T-helper 2 cell (primary cell): ENCODE results near the gene AK5.

Experiments
- DNase-seq, 5 experiments: peaks; one replicate each; pipeline versions ENCODE4 v3.0.0 to v3.0.0-alpha.2; 2012 to 2022

Gene AK5

GRCh38 chr1:77447669-77448068 lies 165.8 kb downstream of the AK5 start:
- DNase-seq = no peak

GRCh38 chr1:77459881-77460280 lies 178.1 kb downstream of the AK5 start:
- DNase-seq = no peak

GRCh38 chr1:77461691-77462090 lies 179.9 kb downstream of the AK5 start:
- DNase-seq = no peak

DNA sequence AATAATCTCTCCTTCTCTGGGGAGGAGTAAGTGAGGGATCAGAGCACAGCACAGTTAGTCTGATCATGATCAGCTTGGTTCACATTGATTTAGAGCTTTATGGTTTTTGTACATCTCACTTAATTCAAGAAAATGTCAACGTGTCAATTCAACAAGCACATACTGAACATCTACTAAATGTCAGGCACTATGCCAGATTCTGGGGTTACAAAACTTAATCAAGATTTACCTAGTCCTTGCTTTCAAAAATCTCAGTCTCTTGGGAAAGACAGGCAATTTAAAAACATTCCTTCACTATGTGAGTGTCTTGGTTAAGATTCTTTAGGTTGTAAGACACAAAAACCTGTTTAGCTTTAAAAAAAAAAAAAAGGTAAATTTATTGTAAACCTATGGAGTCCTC lies 181.4 kb downstream of the AK5 start:
- no peak for DNase-seq

DNA sequence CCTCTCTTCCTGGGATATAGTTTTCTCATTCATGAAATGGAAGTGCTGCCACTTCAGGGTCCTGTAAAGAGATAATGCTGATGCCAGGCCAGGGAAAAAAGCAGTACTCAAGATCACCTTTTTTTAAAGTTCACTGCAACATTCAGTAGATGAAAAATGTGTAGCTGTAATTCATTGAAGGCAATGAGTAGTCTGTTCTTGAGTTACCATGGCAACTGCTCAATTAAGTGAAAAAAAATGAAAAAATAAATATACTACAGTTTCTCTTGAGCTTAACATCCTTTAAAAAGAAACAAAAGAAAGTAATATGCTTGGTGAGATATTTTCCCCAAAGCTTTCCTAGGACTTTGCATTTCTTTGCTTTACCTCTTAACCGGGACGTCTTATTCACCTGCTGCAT lies 183.3 kb downstream of the AK5 start:
- DNase-seq = no peak

GRCh38 chr1:77465922-77466321 lies 184.1 kb downstream of the AK5 start:
- no peak for DNase-seq

DNA sequence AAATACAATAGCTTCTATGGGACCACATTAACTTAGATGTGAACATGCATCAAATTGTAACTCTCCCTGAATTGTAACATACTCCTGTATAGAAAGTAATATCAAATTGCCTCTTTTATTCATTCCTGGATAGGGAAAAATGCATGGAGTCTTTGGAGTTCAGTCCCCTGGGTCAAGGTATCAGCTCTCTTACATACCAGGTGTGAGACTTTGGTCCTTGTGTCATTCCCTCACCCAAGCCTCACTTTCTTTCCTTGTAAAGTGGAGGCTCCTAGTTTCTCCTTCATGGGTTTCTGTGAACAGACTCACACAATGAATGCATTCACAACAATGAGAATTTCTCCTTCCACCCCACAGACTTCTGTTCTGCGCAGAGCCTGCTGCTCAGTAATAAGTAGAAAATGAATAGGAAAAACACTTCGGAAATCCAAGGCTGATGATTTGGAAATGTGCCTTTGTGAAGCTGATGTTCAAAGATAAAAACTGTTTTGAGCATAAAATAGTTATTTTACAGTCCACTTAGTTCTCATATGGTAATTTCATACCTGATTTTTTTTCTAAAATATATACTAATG lies 185.3 kb downstream of the AK5 start:
- no peak for DNase-seq

GRCh38 chr1:77467741-77468140 lies 185.9 kb downstream of the AK5 start:
- no peak for DNase-seq

- DNase-seq = no peak
Measured at GRCh38 chr1:77468257-77468948, 186.6 kb downstream of the AK5 start.

- DNase-seq = no peak
Measured at GRCh38 chr1:77468949-77469710, 187.3 kb downstream of the AK5 start.

- no peak for DNase-seq
Measured at GRCh38 chr1:77471691-77472090, 189.9 kb downstream of the AK5 start.

DNA sequence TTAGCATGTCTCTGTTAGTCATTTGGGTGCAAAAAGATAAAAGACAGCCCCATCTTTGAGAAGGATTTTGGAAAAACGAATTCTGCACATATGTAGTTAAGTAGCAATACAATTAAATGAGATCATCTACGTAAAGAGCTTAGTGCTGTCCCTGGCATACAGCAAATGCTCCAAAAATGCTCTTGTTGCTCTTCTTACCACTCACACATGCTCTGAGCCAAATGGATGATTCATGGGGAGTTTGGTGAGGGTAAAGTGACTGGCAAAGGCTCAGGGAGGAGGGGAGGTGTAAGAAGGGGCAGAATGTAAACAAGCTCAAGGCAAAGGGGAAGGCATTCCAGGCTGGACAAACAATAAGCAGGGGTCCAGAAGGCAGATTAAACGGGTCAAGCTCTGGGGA lies 191.9 kb downstream of the AK5 start:
- no peak for DNase-seq

DNA sequence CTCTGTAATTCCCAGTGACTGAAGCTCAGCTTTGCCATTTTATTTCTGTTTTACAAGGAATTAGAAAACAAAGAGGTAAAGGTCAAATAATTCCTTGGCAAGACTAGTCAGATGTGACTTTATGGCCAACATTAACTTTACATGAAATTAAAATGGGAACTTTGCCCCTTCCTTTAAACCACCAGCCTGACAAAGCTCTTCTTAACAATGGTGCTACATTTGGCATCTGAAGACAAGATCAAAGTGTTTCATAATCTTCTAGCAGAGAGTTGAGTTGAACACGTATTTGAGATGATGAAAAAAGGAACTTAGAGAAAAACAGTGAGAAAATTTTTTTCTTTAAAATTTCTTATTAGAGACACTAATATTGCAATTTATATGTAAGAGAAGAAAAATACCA lies 193.8 kb downstream of the AK5 start:
- no peak for DNase-seq

DNA sequence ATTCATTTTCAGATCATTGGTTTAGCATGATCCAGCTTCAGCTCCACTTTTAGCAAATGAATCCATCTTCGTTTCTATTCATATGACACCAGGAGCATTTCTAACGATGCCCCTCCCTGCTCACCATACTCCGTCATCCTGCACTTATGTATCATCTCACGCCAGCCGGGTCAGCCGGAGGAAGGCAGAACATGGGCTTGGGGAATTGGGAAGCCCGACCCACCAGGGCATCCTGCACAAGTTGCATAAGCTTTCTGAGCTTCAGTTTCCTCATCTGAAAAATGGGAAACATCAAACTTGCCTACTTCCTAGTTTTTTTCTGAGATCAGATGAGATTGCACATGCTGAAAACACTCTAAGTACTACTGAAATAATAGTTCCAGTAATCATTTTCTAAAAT lies 194.7 kb downstream of the AK5 start:
- no peak for DNase-seq

DNA sequence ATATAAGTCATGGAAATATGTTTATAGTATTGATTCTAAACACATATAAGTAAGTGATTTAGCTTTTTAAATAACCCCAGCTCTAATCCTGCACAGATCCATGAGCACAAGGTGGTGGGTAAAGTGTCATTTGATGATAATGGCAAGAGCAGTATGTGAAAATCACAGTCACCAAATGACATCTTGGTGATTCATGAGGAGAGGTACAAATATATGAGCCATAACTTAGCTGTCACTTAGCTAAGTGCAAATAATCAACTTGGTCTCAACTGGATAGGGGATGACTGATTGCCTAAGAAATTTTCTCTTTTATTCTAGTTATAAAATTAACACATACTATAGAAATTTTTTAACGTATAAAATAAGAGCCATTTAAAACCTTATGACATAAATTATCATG lies 202.5 kb downstream of the AK5 start:
- no peak for DNase-seq

GRCh38 chr1:77484926-77485325 lies 203.1 kb downstream of the AK5 start:
- DNase-seq = no peak

- DNase-seq = no peak
Measured at GRCh38 chr1:77487631-77488030, 205.8 kb downstream of the AK5 start.

DNA sequence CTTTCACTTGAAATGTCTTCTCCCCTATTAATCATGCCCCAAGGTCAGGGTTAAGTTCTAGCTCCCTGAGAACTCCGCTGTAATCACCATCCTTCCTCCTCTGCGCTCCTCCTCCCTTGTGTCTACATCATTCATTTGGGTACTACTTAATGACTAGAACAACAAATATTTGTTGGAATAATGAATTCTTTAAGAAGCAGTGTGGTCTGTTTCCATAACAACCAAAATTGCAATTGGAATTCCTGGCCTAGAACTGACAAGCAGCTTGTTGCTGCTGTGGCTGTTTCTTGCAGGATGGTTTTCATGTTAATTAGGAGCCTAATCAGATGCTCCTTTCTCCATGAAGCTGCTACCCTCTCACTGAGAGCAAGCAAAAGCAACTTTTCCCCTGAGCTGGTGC lies 208.1 kb downstream of the AK5 start:
- no peak for DNase-seq

- no peak for DNase-seq
Measured at GRCh38 chr1:77494026-77494425, 212.2 kb downstream of the AK5 start.

- DNase-seq = no peak
Measured at GRCh38 chr1:77498918-77499317, 217.1 kb downstream of the AK5 start.

DNA sequence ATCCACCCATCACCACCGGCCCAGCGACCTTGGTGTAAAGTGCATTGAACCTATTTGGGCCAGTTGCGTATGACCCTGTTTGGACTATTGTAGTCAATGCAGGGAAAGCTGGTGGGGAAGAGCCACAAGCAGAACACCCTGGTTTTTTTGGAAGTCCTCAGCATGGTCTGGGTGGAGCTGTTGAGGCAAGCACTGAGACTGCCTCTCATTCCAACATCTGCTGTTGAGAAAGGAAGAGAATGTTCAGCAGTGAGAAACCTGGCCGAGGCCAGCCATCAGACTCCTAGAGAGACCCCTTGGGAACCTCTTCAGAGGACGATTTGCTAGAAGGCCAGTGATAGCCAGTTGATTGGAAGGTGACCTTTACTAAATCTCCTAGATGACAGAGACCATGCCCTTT lies 217.6 kb downstream of the AK5 start:
- DNase-seq = no peak

DNA sequence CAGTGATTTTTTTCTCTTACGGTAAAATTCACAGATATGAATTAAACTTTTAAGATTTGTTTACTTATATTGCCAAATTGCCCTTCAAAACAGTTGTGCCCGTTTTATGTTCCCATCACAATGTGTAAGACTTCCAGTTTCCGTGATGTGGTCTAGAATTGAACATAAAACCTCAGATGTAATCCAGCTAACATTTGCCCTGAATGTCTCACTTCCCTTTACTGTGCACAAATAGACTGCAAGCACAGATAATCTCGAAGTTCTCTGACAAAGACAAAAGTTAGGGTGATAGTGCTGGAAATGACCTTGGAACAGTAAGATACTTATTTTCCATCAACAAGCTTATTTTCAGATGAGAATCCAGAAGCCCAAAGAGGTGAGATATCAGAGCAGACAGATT lies 223.2 kb downstream of the AK5 start:
- DNase-seq = no peak

DNA sequence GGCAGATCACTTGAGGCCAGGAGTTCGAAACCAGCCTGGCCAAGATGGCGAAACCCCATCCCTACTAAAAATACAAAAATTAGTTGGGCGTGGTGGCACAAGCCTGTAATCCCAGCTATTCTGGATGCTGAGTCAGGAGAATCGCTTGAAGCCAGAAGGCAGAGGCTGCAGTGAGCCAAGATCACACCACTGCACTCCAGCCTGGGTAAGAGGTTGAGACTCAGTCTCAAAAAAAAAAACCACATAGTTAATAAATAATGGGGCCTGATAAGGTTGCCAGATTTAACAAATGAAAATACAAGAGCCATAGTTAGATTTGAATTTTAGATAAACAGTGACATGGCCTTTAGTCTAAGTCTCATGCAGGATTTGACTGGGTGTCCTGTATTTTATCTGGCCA lies 225.0 kb downstream of the AK5 start:
- DNase-seq = no peak

GRCh38 chr1:77509051-77509492 lies 227.3 kb downstream of the AK5 start:
- no peak for DNase-seq
